Lower lobe of right lung (tissue), 2 donors: Measurements from ENCODE around the gene ANKRD6. TPM values are rescaled to one million over a fixed set of nuclear protein-coding genes. Genes with fewer than 3 reads are reported as not detected.

Experiments
- ATAC-seq, 2 donors: fragments of 200-7000 bp; cut with Tn5 transposase; one replicate each; pipeline ENCODE4 v1.9.1; 2020 to 2022; ENCODE audit warnings: mild to moderate bottlenecking in 2 of 2, moderate library complexity in 2 of 2
- DNase-seq: peaks from one replicate; pipeline ENCODE4 v3.0.0-alpha.2; 2020
- H3K27ac ChIP-seq: fragments of 200-600 bp; one replicate; pipeline ENCODE4 v1.8.0; 2022
- H3K27me3 ChIP-seq: fragments of 200-600 bp; one replicate; pipeline ENCODE4 v1.8.0; 2022; ENCODE audit warnings: low read depth
- H3K36me3 ChIP-seq: fragments of 200-600 bp; one replicate; pipeline ENCODE4 v1.8.0; 2022; ENCODE audit warnings: mild to moderate bottlenecking
- H3K4me1 ChIP-seq: fragments of 200-600 bp; one replicate; pipeline ENCODE4 v1.8.0; 2022
- H3K4me3 ChIP-seq: fragments of 200-600 bp; one replicate; pipeline ENCODE4 v1.8.0; 2022; ENCODE audit warnings: mild to moderate bottlenecking
- H3K9me3 ChIP-seq: fragments of 200-600 bp; one replicate; pipeline ENCODE4 v1.8.0; 2022
- intact Hi-C: fragments of 100-400 bp; cut with DNase I; formaldehyde crosslinking; loops from one replicate; pipeline ENCODE4 v1.11.0; 2022
- total RNA-seq: library from RNA; stranded (reverse); fragmentation: NEBNext Ultra II Directional; extraction: Animal tissue kit (Norgen Biotek cat#: 25700); gene quantifications from one replicate; pipeline ENCODE4 v1.2.1, GENCODE V29; 2021
- TF ChIP-seq, protein P1 (sequence below): fragments of 200-600 bp; IDR thresholded peaks from one replicate; pipeline ENCODE4 v1.8.0; 2022; ENCODE audit warnings: antibody characterized with exemption, mild to moderate bottlenecking
- donor health status: DM: no; HTN: yes; CAD: no; lungs with severe emphysema.

Gene ANKRD6
- total RNA-seq, 1 donor from 2014 or later = 17.7 TPM

- Histone ChIP-seq H3K27ac (no peak overlapping the region), H3K36me3 (no peaks in the 10 kb centered on the region), H3K4me3 (no peak overlapping the region), H3K9me3 (no peaks in the 10 kb centered on the region), H3K4me1 (no peaks in the 10 kb centered on the region), H3K27me3 (no peaks in the 10 kb centered on the region)
- no peak for DNase-seq
- intact Hi-C loops = no loop called here
- no peak for ATAC-seq
- TF ChIP-seq, protein P1, sequence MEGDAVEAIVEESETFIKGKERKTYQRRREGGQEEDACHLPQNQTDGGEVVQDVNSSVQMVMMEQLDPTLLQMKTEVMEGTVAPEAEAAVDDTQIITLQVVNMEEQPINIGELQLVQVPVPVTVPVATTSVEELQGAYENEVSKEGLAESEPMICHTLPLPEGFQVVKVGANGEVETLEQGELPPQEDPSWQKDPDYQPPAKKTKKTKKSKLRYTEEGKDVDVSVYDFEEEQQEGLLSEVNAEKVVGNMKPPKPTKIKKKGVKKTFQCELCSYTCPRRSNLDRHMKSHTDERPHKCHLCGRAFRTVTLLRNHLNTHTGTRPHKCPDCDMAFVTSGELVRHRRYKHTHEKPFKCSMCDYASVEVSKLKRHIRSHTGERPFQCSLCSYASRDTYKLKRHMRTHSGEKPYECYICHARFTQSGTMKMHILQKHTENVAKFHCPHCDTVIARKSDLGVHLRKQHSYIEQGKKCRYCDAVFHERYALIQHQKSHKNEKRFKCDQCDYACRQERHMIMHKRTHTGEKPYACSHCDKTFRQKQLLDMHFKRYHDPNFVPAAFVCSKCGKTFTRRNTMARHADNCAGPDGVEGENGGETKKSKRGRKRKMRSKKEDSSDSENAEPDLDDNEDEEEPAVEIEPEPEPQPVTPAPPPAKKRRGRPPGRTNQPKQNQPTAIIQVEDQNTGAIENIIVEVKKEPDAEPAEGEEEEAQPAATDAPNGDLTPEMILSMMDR = no peak
Measured at GRCh38 chr6:89520736-89521135, 87.8 kb downstream of the ANKRD6 start.

DNA sequence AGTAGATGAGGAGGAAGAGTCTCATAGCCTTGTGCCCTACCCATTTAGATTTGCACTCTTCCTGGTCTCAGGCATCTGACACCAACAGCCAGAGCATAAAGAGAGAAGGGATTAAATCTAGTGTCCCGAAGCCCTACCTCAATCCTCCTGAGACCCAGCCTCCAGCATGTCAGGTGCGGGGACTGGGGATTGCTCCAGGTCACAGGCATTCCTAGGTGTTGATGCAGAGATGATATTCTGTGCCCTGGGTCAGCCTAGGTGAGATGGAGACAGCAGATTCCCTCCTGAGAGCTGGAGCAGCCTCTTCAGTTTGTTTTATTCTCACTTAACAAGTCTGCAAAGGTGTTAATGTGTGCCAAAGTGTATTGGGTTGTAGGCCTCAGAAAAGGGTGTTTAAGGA, 89.8 kb downstream of the ANKRD6 start:
- Histone ChIP-seq H3K27me3 (no peaks in the 10 kb centered on the region), H3K4me3 (no peak overlapping the region), H3K4me1 (no peaks in the 10 kb centered on the region), H3K36me3 (no peaks in the 10 kb centered on the region), H3K27ac (no peak overlapping the region), H3K9me3 (no peaks in the 10 kb centered on the region)
- DNase-seq (no peak), ATAC-seq (no peak)
- TF ChIP-seq, protein P1 = no peak
- intact Hi-C loops = no loop called here

DNA sequence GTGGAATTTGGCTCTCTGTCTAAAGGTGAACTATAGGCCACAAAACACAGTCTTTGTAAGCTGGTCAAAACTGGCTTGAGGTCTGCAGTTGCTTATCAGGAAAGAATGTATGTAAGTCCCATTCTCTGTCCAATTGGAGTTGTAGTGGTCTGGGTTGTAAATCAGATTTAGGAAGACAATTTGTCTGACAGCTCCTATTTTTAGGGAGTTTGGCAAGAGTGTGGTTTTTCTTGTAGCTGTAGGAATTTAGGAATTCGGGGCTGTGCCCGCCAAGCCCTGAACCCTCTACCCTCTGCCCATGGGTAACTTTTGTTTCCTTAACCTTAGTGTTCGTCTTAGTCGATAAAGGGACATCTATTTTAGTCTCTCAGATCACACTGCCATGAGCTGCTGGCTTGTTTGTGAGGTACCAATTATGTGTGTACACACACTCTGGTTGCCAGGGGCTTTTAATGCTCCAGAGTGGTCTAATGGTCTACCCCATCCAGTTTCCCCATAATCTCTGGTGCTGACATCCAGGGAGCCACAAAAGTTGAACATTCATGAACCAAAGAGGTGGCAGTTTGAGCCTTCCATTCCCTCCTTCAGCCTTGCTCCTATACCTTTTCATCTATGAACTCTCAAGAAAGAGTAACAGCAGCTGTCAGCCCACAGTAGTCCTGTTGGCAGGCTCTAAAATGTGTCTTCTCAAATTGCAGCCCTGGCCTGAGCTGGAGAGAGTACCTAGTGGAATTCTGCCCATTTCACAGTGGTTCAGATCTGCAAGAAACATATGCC, 93.0 kb downstream of the ANKRD6 start:
- TF ChIP-seq, protein P1 = no peak
- Histone ChIP-seq H3K27me3 (no peaks in the 10 kb centered on the region), H3K36me3 (no peaks in the 10 kb centered on the region), H3K9me3 (no peaks in the 10 kb centered on the region), H3K27ac (no peak overlapping the region), H3K4me3 (no peak overlapping the region), H3K4me1 (no peaks in the 10 kb centered on the region)
- ATAC-seq = no peak
- intact Hi-C loops = no loop called here
- DNase-seq = no peak

DNA sequence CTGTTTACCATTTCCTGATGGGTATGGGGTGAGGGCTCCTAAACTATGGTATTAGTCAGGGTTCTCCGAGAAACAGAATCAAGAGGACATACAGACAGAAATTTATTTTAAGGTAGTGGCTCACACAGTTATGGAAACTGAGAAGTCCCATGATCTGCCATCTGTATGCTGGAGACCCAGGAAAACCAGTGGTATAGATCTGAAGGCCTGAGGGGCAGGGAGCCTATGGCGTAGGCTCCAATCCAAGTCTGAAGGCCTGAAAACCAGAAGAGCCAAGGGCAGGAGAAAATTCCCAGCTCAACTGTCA, 93.6 kb downstream of the ANKRD6 start:
- DNase-seq (no peak), ATAC-seq (no peak)
- intact Hi-C loops = no loop called here
- no peak overlapping the region for H3K4me3 ChIP-seq
- no peaks in the 10 kb centered on the region for H3K4me1 ChIP-seq
- no peaks in the 10 kb centered on the region for H3K27me3 ChIP-seq
- H3K36me3 ChIP-seq = no peaks in the 10 kb centered on the region
- TF ChIP-seq, protein P1 = no peak
- no peak overlapping the region for H3K27ac ChIP-seq
- no peaks in the 10 kb centered on the region for H3K9me3 ChIP-seq

DNA sequence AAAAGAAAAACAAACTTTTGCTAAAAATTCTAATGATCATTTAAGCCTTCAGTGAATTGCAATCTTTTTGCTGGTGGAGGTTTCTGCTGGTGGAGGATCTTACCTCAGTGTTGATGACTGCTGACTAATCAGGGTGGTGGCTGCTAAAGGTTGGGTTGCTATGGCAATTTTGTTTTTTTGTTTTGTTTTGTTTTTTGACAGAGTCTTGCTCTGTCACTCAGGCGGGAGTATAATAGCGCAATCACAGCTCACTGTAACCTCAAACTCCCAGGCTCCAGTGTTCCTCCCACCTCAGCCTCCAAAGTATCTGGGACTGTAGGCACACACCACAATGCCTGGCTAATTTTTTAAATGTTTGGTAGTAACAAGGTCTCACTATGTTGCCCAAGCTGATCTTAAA, 94.7 kb downstream of the ANKRD6 start:
- intact Hi-C loops = no loop called here
- Histone ChIP-seq H3K27ac (no peak overlapping the region), H3K4me1 (no peaks in the 10 kb centered on the region), H3K36me3 (no peaks in the 10 kb centered on the region), H3K27me3 (no peaks in the 10 kb centered on the region), H3K9me3 (no peaks in the 10 kb centered on the region), H3K4me3 (no peak overlapping the region)
- TF ChIP-seq, protein P1 = no peak
- DNase-seq (no peak), ATAC-seq (no peak)
